ENCODE data around the gene INO80C. TPM values are rescaled to one million over a fixed set of nuclear protein-coding genes. Genes with fewer than 3 reads are reported as not detected.

INO80C gene
- total RNA-seq, 1 experiment from 2014 or later: 51.1 TPM

GRCh38 chr18:35459997-35460396 lies 37.8 kb downstream of the INO80C start:
- peak overlapping the region in 1 of 3 experiments; percentile 22; a peak in 1 of 7 replicates for H3K27ac Mint-ChIP-seq
- Histone ChIP-seq H3K9ac (ENCODE audit: extremely low read depth, insufficient read length, low read length) (no peak overlapping the region), H2BK20ac (ENCODE audit: low read depth, low read length, poor library complexity, severe bottlenecking) (no peak overlapping the region), H3T11ph (ENCODE audit: low read length) (no peak overlapping the region), H3K4me1 (ENCODE audit: insufficient read depth, low read length) (peaks cover 7% of the 10 kb centered on the region; the same call in 1 of the 2 replicates), H3K23ac (ENCODE audit: insufficient read length, low read depth, low read length) (no peak overlapping the region), H3K4ac (ENCODE audit: low read depth, low read length) (no peak overlapping the region), H3K27me3 (ENCODE audit: insufficient read depth, low read length) (no peaks in the 10 kb centered on the region), H3K14ac (ENCODE audit: insufficient read depth, low read length) (no peak overlapping the region), H3K56ac (ENCODE audit: insufficient read length, low read depth, low read length) (no peak overlapping the region), H2AFZ (ENCODE audit: low read length) (no peak overlapping the region), H3K9me3 (ENCODE audit: control insufficient read depth, low read depth, low read length) (no peaks in the 10 kb centered on the region), H2BK15ac (ENCODE audit: low read depth, low read length) (no peak overlapping the region), H3K23me2 (ENCODE audit: insufficient read length, low read depth, low read length, poor library complexity, severe bottlenecking) (no peaks in the 10 kb centered on the region), H3K18ac (ENCODE audit: insufficient read length, low read depth, low read length) (no peak overlapping the region), H2BK5ac (ENCODE audit: insufficient read length, low read length) (no peak overlapping the region), H4K8ac (replicated peaks; ENCODE audit: insufficient read length, low read depth, low read length) (no peak overlapping the region), H2BK120ac (ENCODE audit: low read depth, low read length, poor library complexity, severe bottlenecking) (no peak overlapping the region), H3K79me1 (ENCODE audit: insufficient read depth, low read depth, low read length, poor library complexity, severe bottlenecking) (no peaks in the 10 kb centered on the region), H3K4me2 (ENCODE audit: insufficient read depth, insufficient read length, low read length) (no peak overlapping the region), H2BK12ac (ENCODE audit: insufficient read length, low read depth, low read length) (no peak overlapping the region), H2AK5ac (ENCODE audit: insufficient read length, low read length) (no peak overlapping the region), H4K5ac (ENCODE audit: insufficient read length, low read depth, low read length) (no peak overlapping the region), H3K79me2 (ENCODE audit: insufficient read depth, low read length) (no peaks in the 10 kb centered on the region), H4K91ac (ENCODE audit: insufficient read length, low read depth, low read length) (no peak overlapping the region), H3K27ac (ENCODE audit: insufficient read length, low read depth, low read length) (no peak overlapping the region), H4K20me1 (ENCODE audit: control insufficient read depth, insufficient read depth, insufficient read length) (no peaks in the 10 kb centered on the region)
- no peaks in the 10 kb centered on the region for H3K27me3 Mint-ChIP-seq (ENCODE audit: low read depth)
- no peak for DNase-seq
- H3K36me3 Mint-ChIP-seq (ENCODE audit: insufficient read depth in 1 of 3, low read depth in 3 of 3): no peaks in the 10 kb centered on the region; a peak in 1 of 7 replicates
- no peaks in the 10 kb centered on the region for H3K9me3 Mint-ChIP-seq
- no CpG with 5 or more reads among the region's 2 CpGs for WGBS (ENCODE audit: extremely low coverage, insufficient read length, low lambda C conversion rate)
- TF ChIP-seq CTCF (conservative IDR thresholded peaks at IDR 0.05): no peak
- peaks cover 13 to 18% of the 10 kb centered on the region in 2 experiments for H3K4me1 Mint-ChIP-seq
- H3K4me3 Mint-ChIP-seq: no peak overlapping the region
